A673 (cell line): ENCODE data around the gene CYSLTR2.

Experiments
- EZH2 ChIP-seq: fragments of 200-600 bp; sonication (generic); IDR thresholded peaks from 2 replicates; pipeline ENCODE4 v1.6.1; 2017; ENCODE audit warnings: borderline replicate concordance, low read depth, mild to moderate bottlenecking, mixed read lengths, antibody characterized with exemption, low read length; ENCODE audit not compliant: poor library complexity, severe bottlenecking
- TF ChIP-seq, protein P1 (sequence below): fragments of 300-800, 200-600 bp; sonication (generic); conservative IDR thresholded peaks from 2 replicates; pipeline ENCODE4 v1.5.1; 2017; ENCODE audit warnings: low read depth, mild to moderate bottlenecking, antibody characterized with exemption, low read length, moderate library complexity, mixed read lengths

DNA sequence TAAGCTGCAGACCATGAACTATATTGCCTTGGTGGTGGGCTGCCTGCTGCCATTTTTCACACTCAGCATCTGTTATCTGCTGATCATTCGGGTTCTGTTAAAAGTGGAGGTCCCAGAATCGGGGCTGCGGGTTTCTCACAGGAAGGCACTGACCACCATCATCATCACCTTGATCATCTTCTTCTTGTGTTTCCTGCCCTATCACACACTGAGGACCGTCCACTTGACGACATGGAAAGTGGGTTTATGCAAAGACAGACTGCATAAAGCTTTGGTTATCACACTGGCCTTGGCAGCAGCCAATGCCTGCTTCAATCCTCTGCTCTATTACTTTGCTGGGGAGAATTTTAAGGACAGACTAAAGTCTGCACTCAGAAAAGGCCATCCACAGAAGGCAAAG lies 53.7 kb downstream of the CYSLTR2 start:
- no peak for TF ChIP-seq EZH2
- TF ChIP-seq, protein P1, sequence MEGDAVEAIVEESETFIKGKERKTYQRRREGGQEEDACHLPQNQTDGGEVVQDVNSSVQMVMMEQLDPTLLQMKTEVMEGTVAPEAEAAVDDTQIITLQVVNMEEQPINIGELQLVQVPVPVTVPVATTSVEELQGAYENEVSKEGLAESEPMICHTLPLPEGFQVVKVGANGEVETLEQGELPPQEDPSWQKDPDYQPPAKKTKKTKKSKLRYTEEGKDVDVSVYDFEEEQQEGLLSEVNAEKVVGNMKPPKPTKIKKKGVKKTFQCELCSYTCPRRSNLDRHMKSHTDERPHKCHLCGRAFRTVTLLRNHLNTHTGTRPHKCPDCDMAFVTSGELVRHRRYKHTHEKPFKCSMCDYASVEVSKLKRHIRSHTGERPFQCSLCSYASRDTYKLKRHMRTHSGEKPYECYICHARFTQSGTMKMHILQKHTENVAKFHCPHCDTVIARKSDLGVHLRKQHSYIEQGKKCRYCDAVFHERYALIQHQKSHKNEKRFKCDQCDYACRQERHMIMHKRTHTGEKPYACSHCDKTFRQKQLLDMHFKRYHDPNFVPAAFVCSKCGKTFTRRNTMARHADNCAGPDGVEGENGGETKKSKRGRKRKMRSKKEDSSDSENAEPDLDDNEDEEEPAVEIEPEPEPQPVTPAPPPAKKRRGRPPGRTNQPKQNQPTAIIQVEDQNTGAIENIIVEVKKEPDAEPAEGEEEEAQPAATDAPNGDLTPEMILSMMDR: no peak
